Measurements from ENCODE around the gene FGF22. TPM values are rescaled to one million over a fixed set of nuclear protein-coding genes. Genes with fewer than 3 reads are reported as not detected.

The FGF22 gene
- total and polyA plus RNA-seq, 2 of the 13 experiments (the other 11 are each of a cell fraction or from before 2014, with no cell fraction given): 0.24 TPM; not detected in 1

GRCh38 chr19:660793-661426 lies 21.2 kb downstream of the FGF22 start (continued):
- TF ChIP-seq TRIM22 (IDR thresholded peaks at IDR 0.05) (no peak), THAP7 (CRISPR knock-in tag; IDR thresholded peaks at IDR 0.05) (peak; percentile 71; the same call in 1 of the 2 replicates), MLLT10 (CRISPR knock-in tag; IDR thresholded peaks at IDR 0.05) (0 out of 2 replicates have a peak, but pooled peaks have one; percentile 38), GLI4 (CRISPR knock-in tag; IDR thresholded peaks at IDR 0.05; ENCODE audit: borderline replicate concordance) (no peak), HNRNPL (IDR thresholded peaks at IDR 0.05; ENCODE audit: low read depth, low read length) (no peak), BCL3 (CRISPR knock-in tag; IDR thresholded peaks at IDR 0.05) (no peak; the same call in 1 of the 2 replicates), FOXM1 (CRISPR knock-in tag; IDR thresholded peaks at IDR 0.05) (no peak), ZFX (CRISPR knock-in tag; IDR thresholded peaks at IDR 0.05; ENCODE audit: low read depth) (peak; percentile 96), ZNF224 (CRISPR knock-in tag; IDR thresholded peaks at IDR 0.05) (no peak), ZNF432 (CRISPR knock-in tag; IDR thresholded peaks at IDR 0.05; ENCODE audit: borderline replicate concordance) (no peak), ZNF292 (CRISPR knock-in tag; IDR thresholded peaks at IDR 0.05; ENCODE audit: borderline replicate concordance, low read depth) (peak; percentile 92), RNF219 (CRISPR knock-in tag; IDR thresholded peaks at IDR 0.05) (no peak), NRL (CRISPR knock-in tag; IDR thresholded peaks at IDR 0.05; ENCODE audit: borderline replicate concordance) (peak; percentile 39; the same call in 1 of the 2 replicates), SOX6 (IDR thresholded peaks at IDR 0.05) (no peak), SOX6 (CRISPR knock-in tag; IDR thresholded peaks at IDR 0.05) (peak; percentile 85), GPBP1L1 (CRISPR knock-in tag; IDR thresholded peaks at IDR 0.05) (no peak), ZFP82 (CRISPR knock-in tag; IDR thresholded peaks at IDR 0.05; ENCODE audit: borderline replicate concordance) (no peak), EED (CRISPR knock-in tag; IDR thresholded peaks at IDR 0.05) (peak; percentile 5; the same call in 1 of the 2 replicates), NAIF1 (CRISPR knock-in tag; IDR thresholded peaks at IDR 0.05; ENCODE audit: borderline replicate concordance) (no peak), MATR3 (CRISPR knock-in tag; IDR thresholded peaks at IDR 0.05) (no peak), POLR2G (IDR thresholded peaks at IDR 0.05; ENCODE audit: low read depth, low read length) (peak; percentile 90), ZNF761 (CRISPR knock-in tag; conservative IDR thresholded peaks at IDR 0.05) (no peak), AGO2 (optimal IDR thresholded peaks at IDR 0.05; ENCODE audit: low read depth, low read length) (peak; percentile 67), NR2F6 (IDR thresholded peaks at IDR 0.05) (peak; percentile 89), NR2F6 (CRISPR knock-in tag; IDR thresholded peaks at IDR 0.05) (peak; percentile 96)
